ENCODE results near the gene EDDM13.

GRCh38 chr19:56319991-56320390 lies 47.4 kb downstream of the EDDM13 start:
- TF ChIP-seq OSR1 (CRISPR knock-in tag; IDR thresholded peaks at IDR 0.05): no peak
- TF ChIP-seq CSDC2 (CRISPR knock-in tag; IDR thresholded peaks at IDR 0.05): no peak
- no peak for TF ChIP-seq ARNTL (CRISPR knock-in tag; IDR thresholded peaks at IDR 0.05; ENCODE audit: borderline replicate concordance, low read depth)
- no peak for TF ChIP-seq TCF4 (CRISPR knock-in tag; IDR thresholded peaks at IDR 0.05; ENCODE audit: borderline replicate concordance)
- TF ChIP-seq RARB (CRISPR knock-in tag; IDR thresholded peaks at IDR 0.05): no peak
- no peak for TF ChIP-seq CREB5 (CRISPR knock-in tag; IDR thresholded peaks at IDR 0.05; ENCODE audit: low read depth)
- no peak for TF ChIP-seq ISL1 (CRISPR knock-in tag; IDR thresholded peaks at IDR 0.05)
- no peak for TF ChIP-seq PATZ1 (CRISPR knock-in tag; IDR thresholded peaks at IDR 0.05; ENCODE audit: borderline replicate concordance)
- no peak for TF ChIP-seq BACH2 (CRISPR knock-in tag; IDR thresholded peaks at IDR 0.05; ENCODE audit: borderline replicate concordance)
- TF ChIP-seq SNAI2 (CRISPR knock-in tag; IDR thresholded peaks at IDR 0.05): no peak
- no peak for TF ChIP-seq TSHZ2 (CRISPR knock-in tag; IDR thresholded peaks at IDR 0.05)
- TF ChIP-seq ZNF565 (CRISPR knock-in tag; conservative IDR thresholded peaks at IDR 0.05; ENCODE audit: low read depth): no peak
- TF ChIP-seq ESRRG (CRISPR knock-in tag; IDR thresholded peaks at IDR 0.05): no peak
- no peak for TF ChIP-seq CSRNP3 (CRISPR knock-in tag; IDR thresholded peaks at IDR 0.05)

All from SK-N-SH treated with all-trans-retinoic acid at 6 μM for 48 hours (cell line).